B cell (primary cell): Measurements from ENCODE around the gene BARHL1. TPM values are rescaled to one million over a fixed set of nuclear protein-coding genes. Genes with fewer than 3 reads are reported as not detected.

Experiments
- ATAC-seq: fragments of 200-7000 bp; cut with Tn5 transposase; one replicate; pipeline ENCODE4 v1.10.0; 2021; ENCODE audit warnings: low read depth, mild to moderate bottlenecking, moderate number of reproducible peaks, moderate library complexity
- CTCF ChIA-PET: fragments of 350-600 bp; sonication (Branson Sonifier 250); formaldehyde crosslinking; loops from one replicate; lab custom pipeline; 2021; ENCODE audit warnings: antibody characterized with exemption, inconsistent platforms; lab: Charles Lee
- POLR2A ChIA-PET: fragments of 350-600 bp; sonication (Branson Sonifier 250); formaldehyde crosslinking; loops from one replicate; lab custom pipeline; 2021; ENCODE audit warnings: antibody characterized with exemption; lab: Charles Lee
- DNase-seq: peaks from one replicate; pipeline ENCODE4 v3.0.0; 2013
- H2AFZ ChIP-seq: 2 replicates; pipeline ENCODE4 v1.6.1; 2012; ENCODE audit warnings: mild to moderate bottlenecking, low read depth, low read length; ENCODE audit not compliant: insufficient read depth, poor library complexity, severe bottlenecking
- H3K27ac ChIP-seq, 2 donors: 1 replicate in 1 of 2; 2 replicates in 1 of 2; pipeline ENCODE4 v1.5.1; 2012 to 2013; ENCODE audit warnings: low read length in 2 of 2, mild to moderate bottlenecking in 2 of 2, moderate library complexity in 1 of 2
- H3K27me3 ChIP-seq, 4 experiments: fragments of 200-600 bp in 1 of 4; sonication (generic) in 1 of 4; replicated peaks in 1 of 4; 1 replicate in 2 of 4; 2 replicates in 2 of 4; pipeline versions ENCODE4 v1.6.1 to v1.7.0; 2013 to 2016; ENCODE audit warnings: low read length in 3 of 4, mild to moderate bottlenecking in 2 of 4, mixed read lengths in 1 of 4, moderate library complexity in 1 of 4; ENCODE audit not compliant: insufficient read depth in 4 of 4, control insufficient read depth in 3 of 4; ENCODE audit errors: control extremely low read depth in 1 of 4
- H3K36me3 ChIP-seq, 2 experiments: replicated peaks in 1 of 2; 1 replicate in 1 of 2; 2 replicates in 1 of 2; pipeline versions ENCODE4 v1.6.1 to v1.7.1; 2013; ENCODE audit warnings: low read length in 1 of 2; ENCODE audit not compliant: insufficient read depth in 2 of 2, control insufficient read depth in 1 of 2; ENCODE audit errors: control extremely low read depth in 1 of 2, extremely low read depth in 1 of 2
- H3K4me1 ChIP-seq, 2 donors: fragments of 200-600 bp in 1 of 2; sonication (generic) in 1 of 2; 1 replicate in 1 of 2; 2 replicates in 1 of 2; pipeline versions ENCODE4 v1.5.1 to v1.6.1; 2013 to 2017; ENCODE audit warnings: low read length in 2 of 2; ENCODE audit not compliant: control insufficient read depth in 2 of 2, insufficient read depth in 2 of 2
- H3K4me2 ChIP-seq: replicated peaks from 2 replicates; pipeline ENCODE3; 2012; ENCODE audit warnings: mild to moderate bottlenecking, low read depth, low read length; ENCODE audit not compliant: poor library complexity, severe bottlenecking
- H3K4me3 ChIP-seq, 5 experiments: fragments of 200-600 bp in 1 of 5; sonication (generic) in 1 of 5; 1 replicate in 3 of 5; 2 replicates in 2 of 5; pipeline versions ENCODE4 v1.5.1 to v1.7.0; 2011 to 2016; ENCODE audit warnings: low read length in 4 of 5, mild to moderate bottlenecking in 4 of 5, low read depth in 2 of 5, control low read depth in 1 of 5, moderate library complexity in 1 of 5; ENCODE audit not compliant: insufficient read depth in 1 of 5; ENCODE audit errors: control extremely low read depth in 1 of 5, extremely low read depth in 1 of 5
- H3K79me2 ChIP-seq: fragments of 200-600 bp; sonication (generic); one replicate; pipeline ENCODE4 v1.6.0; 2016; ENCODE audit warnings: low read length; ENCODE audit not compliant: control insufficient read depth, insufficient read depth
- H3K9ac ChIP-seq: fragments of 200-600 bp; sonication (generic); 2 replicates; pipeline ENCODE4 v1.6.1; 2017; ENCODE audit warnings: mild to moderate bottlenecking, low read length, moderate library complexity
- H3K9me3 ChIP-seq, 3 donors: one replicate each; pipeline versions ENCODE4 v1.6.1 to v1.7.1; 2013; ENCODE audit warnings: low read length in 2 of 3; ENCODE audit not compliant: control insufficient read depth in 2 of 3, insufficient read depth in 1 of 3; ENCODE audit errors: control extremely low read depth in 1 of 3
- H4K20me1 ChIP-seq: 2 replicates; pipeline ENCODE4 v1.6.0; 2012; ENCODE audit warnings: mild to moderate bottlenecking, low read length; ENCODE audit not compliant: insufficient read depth, control insufficient read depth, poor library complexity, severe bottlenecking
- H3K27ac Mint-ChIP-seq: one replicate; pipeline ENCODE4 v1.8.0; 2021; ENCODE audit warnings: mixed read lengths
- H3K27me3 Mint-ChIP-seq: one replicate; pipeline ENCODE4 v1.8.0; 2021; ENCODE audit warnings: mixed read lengths
- H3K4me1 Mint-ChIP-seq: one replicate; pipeline ENCODE4 v1.8.0; 2021; ENCODE audit warnings: mixed read lengths
- H3K4me3 Mint-ChIP-seq: one replicate; pipeline ENCODE4 v1.8.0; 2021; ENCODE audit warnings: mixed read lengths
- H3K9me3 Mint-ChIP-seq: one replicate; pipeline ENCODE4 v1.8.0; 2022; ENCODE audit warnings: mixed read lengths; ENCODE audit not compliant: insufficient read depth
- CTCF ChIP-seq: fragments of 200-600 bp; IDR thresholded peaks from one replicate; pipeline ENCODE4 v1.8.0; 2022; ENCODE audit warnings: antibody characterized with exemption, mild to moderate bottlenecking
- EZH2 ChIP-seq: IDR thresholded peaks from 2 replicates; pipeline ENCODE4 v1.6.1; 2012; ENCODE audit warnings: borderline replicate concordance, low read depth, mild to moderate bottlenecking, moderate library complexity, low read length; ENCODE audit not compliant: insufficient read depth, poor library complexity, severe bottlenecking
- WGBS: methylation state at CpG from one replicate; pipeline ENCODE4 v1.1.5; 2013; ENCODE audit warnings: missing lambda C conversion rate; ENCODE audit not compliant: insufficient coverage; 5-methylcytosine and 5-hydroxymethylcytosine counted together
- intact Hi-C: fragments of 100-400 bp; cut with micrococcal nuclease; formaldehyde crosslinking; loops from one replicate; pipeline ENCODE4 v1.10.0; 2022
- polyA plus RNA-seq: library from polyadenylated mRNA; depleted of rRNA; stranded (reverse); fragments of >200 nt; gene quantifications from 2 replicates; pipeline ENCODE4 v1.2.3, GENCODE V29; 2012
- total RNA-seq, 2 donors: library from RNA; stranded (reverse); fragments of 120-200 nt in 1 of 2; gene quantifications; 1 replicate in 1 of 2; 2 replicates in 1 of 2; pipeline versions ENCODE4 v1.2.3 to v1.2.4, GENCODE V29; 2013 to 2022

The BARHL1 gene
- total and polyA plus RNA-seq, 2 donors (not counting 1 experiment from before 2014, with no cell fraction given): not detected

GRCh38 chr9:132628746-132629145 is 46.3 kb downstream of the BARHL1 start:
- Histone ChIP-seq H3K9me3 (no peaks in the 10 kb centered on the region), H2AFZ (no peak overlapping the region), H3K27ac (no peak overlapping the region), H3K4me2 (no peak overlapping the region), H3K4me3 (no peak overlapping the region), H3K36me3 (peaks cover 8 to 48% of the 10 kb centered on the region in 2 experiments), H3K79me2 (no peaks in the 10 kb centered on the region), H3K27me3 (no peaks in the 10 kb centered on the region), H3K9ac (no peak overlapping the region), H4K20me1 (no peaks in the 10 kb centered on the region), H3K4me1 (no peaks in the 10 kb centered on the region)
- Mint-ChIP-seq H3K4me1 (no peaks in the 10 kb centered on the region), H3K27ac (no peak overlapping the region), H3K27me3 (no peaks in the 10 kb centered on the region), H3K4me3 (no peak overlapping the region), H3K9me3 (no peaks in the 10 kb centered on the region)
- CTCF ChIA-PET: no interaction called here
- DNase-seq: no peak
- POLR2A ChIA-PET: no interaction called here
- intact Hi-C loops: no loop called here
- TF ChIP-seq CTCF (no peak), EZH2 (no peak)
- WGBS: 100% methylated on average over 5 of the region's 8 CpGs
- ATAC-seq: no peak

GRCh38 chr9:132630116-132630515 is 47.7 kb downstream of the BARHL1 start:
- H3K4me3 ChIP-seq: no peak overlapping the region
- intact Hi-C loops: no loop called here
- H3K27me3 Mint-ChIP-seq: no peaks in the 10 kb centered on the region
- ChIA-PET POLR2A (no interaction called here), CTCF (no interaction called here)
- H3K9ac ChIP-seq: no peak overlapping the region
- H3K9me3 Mint-ChIP-seq: no peaks in the 10 kb centered on the region
- H3K9me3 ChIP-seq: no peaks in the 10 kb centered on the region
- TF ChIP-seq CTCF (no peak), EZH2 (no peak)
- H3K4me1 ChIP-seq: no peaks in the 10 kb centered on the region
- no peaks in the 10 kb centered on the region for H4K20me1 ChIP-seq
- no peak overlapping the region for H3K27ac Mint-ChIP-seq
- peaks cover 11 to 47% of the 10 kb centered on the region in 2 experiments for H3K36me3 ChIP-seq
- H3K4me3 Mint-ChIP-seq: no peak overlapping the region
- WGBS: 97% methylated on average over 9 of the region's 9 CpGs
- no peak overlapping the region for H3K4me2 ChIP-seq
- ATAC-seq: no peak
- H3K79me2 ChIP-seq: no peaks in the 10 kb centered on the region
- H2AFZ ChIP-seq: no peak overlapping the region
- no peak for DNase-seq
- no peak overlapping the region for H3K27ac ChIP-seq
- H3K27me3 ChIP-seq: no peaks in the 10 kb centered on the region
- H3K4me1 Mint-ChIP-seq: no peaks in the 10 kb centered on the region
